ENCODE results near the gene ERAP2.

- TF ChIP-seq CTCF (IDR thresholded peaks at IDR 0.05) (no peak), POLR2A (IDR thresholded peaks at IDR 0.05) (no peak), EP300 (IDR thresholded peaks at IDR 0.05) (no peak)
Measured at GRCh38 chr5:96836817-96837216, 39.5 kb upstream of the ERAP2 start.
